ENCODE measurements around the gene HMGCL. TPM values are rescaled to one million over a fixed set of nuclear protein-coding genes. Genes with fewer than 3 reads are reported as not detected.

Gene HMGCL
- total and polyA plus RNA-seq, 2 of the 13 experiments (the other 11 are each of a cell fraction or from before 2014, with no cell fraction given), result 21.3 to 41.4 TPM

GRCh38 chr1:23799570-23800399, 25.4 kb downstream of the HMGCL start (continued):
- TF ChIP-seq BCLAF1 (IDR thresholded peaks at IDR 0.05), result no peak
- no peak for TF ChIP-seq MAF1 (CRISPR knock-in tag; IDR thresholded peaks at IDR 0.05; ENCODE audit: borderline replicate concordance)
- no peak for TF ChIP-seq TOE1 (CRISPR knock-in tag; IDR thresholded peaks at IDR 0.05)
- TF ChIP-seq ZNF878 (CRISPR knock-in tag; IDR thresholded peaks at IDR 0.05), result no peak
- TF ChIP-seq EZH2 (conservative IDR thresholded peaks at IDR 0.05; ENCODE audit: low read depth, low read length), result no peak
- no peak for TF ChIP-seq PRMT3 (CRISPR knock-in tag; IDR thresholded peaks at IDR 0.05; ENCODE audit: borderline replicate concordance, low read depth)
- no peak for TF ChIP-seq STAT5B (CRISPR knock-in tag; IDR thresholded peaks at IDR 0.05)
- peak; percentile 85 for TF ChIP-seq FOSL2 (CRISPR knock-in tag; IDR thresholded peaks at IDR 0.05)
- no peak for TF ChIP-seq FOXO1 (CRISPR knock-in tag; IDR thresholded peaks at IDR 0.05)
- no peak; the same call in 1 of the 2 replicates for TF ChIP-seq ZBTB33 (CRISPR knock-in tag; IDR thresholded peaks at IDR 0.05)
- TF ChIP-seq ZFP1 (CRISPR knock-in tag; IDR thresholded peaks at IDR 0.05), result no peak
- TF ChIP-seq SALL2 (CRISPR knock-in tag; IDR thresholded peaks at IDR 0.05), result no peak; the same call in 1 of the 2 replicates
- TF ChIP-seq ZNF44 (CRISPR knock-in tag; IDR thresholded peaks at IDR 0.05), result no peak
- TF ChIP-seq SP1 (IDR thresholded peaks at IDR 0.05), result no peak
- no peak for TF ChIP-seq SP1 (CRISPR knock-in tag; IDR thresholded peaks at IDR 0.05)
- no peak for TF ChIP-seq ZNF503 (CRISPR knock-in tag; IDR thresholded peaks at IDR 0.05)
- no peak for TF ChIP-seq ZNF33A (CRISPR knock-in tag; IDR thresholded peaks at IDR 0.05; ENCODE audit: borderline replicate concordance)
- no peak for TF ChIP-seq CTCF (CRISPR knock-in tag; IDR thresholded peaks at IDR 0.05)
- no peak for TF ChIP-seq ZNF30 (CRISPR knock-in tag; IDR thresholded peaks at IDR 0.05)
- TF ChIP-seq ZNF782 (CRISPR knock-in tag; IDR thresholded peaks at IDR 0.05; ENCODE audit: borderline replicate concordance), result no peak
- no peak for TF ChIP-seq ZNF510 (CRISPR knock-in tag; IDR thresholded peaks at IDR 0.05; ENCODE audit: low read depth)
- no peak for TF ChIP-seq GTF2F1 (IDR thresholded peaks at IDR 0.05; ENCODE audit: low read length)
- TF ChIP-seq ZNF546 (CRISPR knock-in tag; conservative IDR thresholded peaks at IDR 0.05), result no peak; the same call in 1 of the 2 replicates
